ENCODE data around the gene NCK2. TPM values are rescaled to one million over a fixed set of nuclear protein-coding genes. Genes with fewer than 3 reads are reported as not detected.

NCK2 gene
- total RNA-seq, 1 donor from 2014 or later: 38.4 TPM

- DNase-seq: no peak
These were observed 129.8 kb downstream of the NCK2 start for GRCh38 chr2:105874466-105874865.

GRCh38 chr2:105875241-105875640, 130.5 kb downstream of the NCK2 start:
- DNase-seq: no peak

GRCh38 chr2:105876191-105876590, 131.5 kb downstream of the NCK2 start:
- DNase-seq: no peak

GRCh38 chr2:105877945-105878344, 133.2 kb downstream of the NCK2 start:
- DNase-seq: no peak

- no peak for DNase-seq
These were observed 134.5 kb downstream of the NCK2 start for GRCh38 chr2:105879106-105879802.

GRCh38 chr2:105879803-105880300, 135.1 kb downstream of the NCK2 start:
- no peak for DNase-seq

- no peak for DNase-seq
These were observed 135.9 kb downstream of the NCK2 start for GRCh38 chr2:105880637-105881036.

- DNase-seq: no peak
These were observed 136.8 kb downstream of the NCK2 start for GRCh38 chr2:105881286-105882136.

GRCh38 chr2:105882341-105882740, 137.6 kb downstream of the NCK2 start:
- DNase-seq: no peak

- no peak for DNase-seq
These were observed 138.3 kb downstream of the NCK2 start for GRCh38 chr2:105882920-105883435.

- no peak for DNase-seq
These were observed 139.4 kb downstream of the NCK2 start for GRCh38 chr2:105883911-105884694.

GRCh38 chr2:105885456-105885855, 140.7 kb downstream of the NCK2 start:
- DNase-seq: no peak

- DNase-seq: no peak
These were observed 141.3 kb downstream of the NCK2 start for GRCh38 chr2:105886029-105886454.

- no peak for DNase-seq
These were observed 142.0 kb downstream of the NCK2 start for GRCh38 chr2:105886687-105887086.

GRCh38 chr2:105887256-105887655, 142.5 kb downstream of the NCK2 start:
- DNase-seq: no peak

GRCh38 chr2:105888625-105889024, 143.9 kb downstream of the NCK2 start:
- DNase-seq: no peak

GRCh38 chr2:105889046-105889445, 144.3 kb downstream of the NCK2 start:
- no peak for DNase-seq

- DNase-seq: no peak
These were observed 145.4 kb downstream of the NCK2 start for GRCh38 chr2:105890111-105890510.

GRCh38 chr2:105890856-105891255, 146.1 kb downstream of the NCK2 start:
- DNase-seq: no peak

- peak; percentile 13 for DNase-seq
These were observed 148.6 kb downstream of the NCK2 start for GRCh38 chr2:105893011-105893995.

GRCh38 chr2:105894327-105894944, 149.7 kb downstream of the NCK2 start:
- peak; percentile 25 for DNase-seq
